ENCODE measurements around the gene PYY.
"Not testable (repeated sequence)": the region's sequence is repeated elsewhere in the genome, so short reads cannot be mapped to it uniquely, and the experiment has no call there.

- not testable (repeated sequence) for TF ChIP-seq CTCF (IDR thresholded peaks at IDR 0.05 in 8 of 11, conservative IDR thresholded peaks at IDR 0.05 in 3 of 11); POLR2AphosphoS5 (IDR thresholded peaks at IDR 0.05)
Observed at GRCh38 chr17:43927929-43928328, 25.8 kb downstream of the PYY start.

Measured in spleen (tissue), 7 donors.